CD4-positive, alpha-beta T cell (primary cell): ENCODE results near the gene ARID3A. TPM values are rescaled to one million over a fixed set of nuclear protein-coding genes. Genes with fewer than 3 reads are reported as not detected.

Source experiments
- ATAC-seq: fragments of 200-7000 bp; cut with Tn5 transposase; one replicate; pipeline ENCODE4 v1.10.0; 2022; ENCODE audit warnings: mild to moderate bottlenecking; ENCODE audit not compliant: poor library complexity
- CTCF ChIA-PET: fragments of 350-600 bp; sonication (Branson Sonifier 250); formaldehyde crosslinking; loops from one replicate; lab custom pipeline; 2021; ENCODE audit warnings: antibody characterized with exemption, inconsistent platforms; lab: Charles Lee
- POLR2A ChIA-PET: fragments of 350-600 bp; sonication (Branson Sonifier 250); formaldehyde crosslinking; loops from one replicate; lab custom pipeline; 2021; ENCODE audit warnings: antibody characterized with exemption, inconsistent platforms; lab: Charles Lee
- DNase-seq, 14 experiments: peaks; one replicate each; pipeline ENCODE4 v3.0.0-alpha.2; 2013 to 2020; ENCODE audit warnings: mixed read lengths in 2 of 14
- H3K27ac ChIP-seq, 2 donors: one replicate each; pipeline versions ENCODE4 v1.5.1 to v1.7.0; 2013; ENCODE audit warnings: low read length in 2 of 2, low read depth in 1 of 2, mild to moderate bottlenecking in 1 of 2
- H3K27me3 ChIP-seq, 2 experiments: 1 replicate in 1 of 2; 2 replicates in 1 of 2; pipeline versions ENCODE4 v1.6.1 to v1.7.0; 2013; ENCODE audit warnings: low read length in 2 of 2, control low read depth in 1 of 2, mild to moderate bottlenecking in 1 of 2, moderate library complexity in 1 of 2; ENCODE audit not compliant: insufficient read depth in 2 of 2, control insufficient read depth in 1 of 2
- H3K36me3 ChIP-seq: one replicate; pipeline ENCODE4 v1.6.1; 2013; ENCODE audit warnings: low read length, control low read depth; ENCODE audit not compliant: insufficient read depth
- H3K4me1 ChIP-seq: one replicate; pipeline ENCODE4 v1.6.1; 2013; ENCODE audit warnings: low read length, control low read depth; ENCODE audit not compliant: insufficient read depth
- H3K4me3 ChIP-seq: one replicate; pipeline ENCODE4 v1.5.1; 2013; ENCODE audit warnings: mild to moderate bottlenecking, low read length, moderate library complexity
- H3K9me3 ChIP-seq, 2 experiments: 1 replicate in 1 of 2; 2 replicates in 1 of 2; pipeline versions ENCODE4 v1.6.1 to v1.7.0; 2013; ENCODE audit warnings: low read length in 2 of 2, mild to moderate bottlenecking in 2 of 2, control low read depth in 1 of 2, moderate library complexity in 1 of 2; ENCODE audit not compliant: control insufficient read depth in 1 of 2, insufficient read depth in 1 of 2
- H3K27ac Mint-ChIP-seq: one replicate; pipeline ENCODE4 v1.8.0; 2020; ENCODE audit warnings: mixed read lengths
- H3K27me3 Mint-ChIP-seq: one replicate; pipeline ENCODE4 v1.8.0; 2021; ENCODE audit warnings: mixed read lengths
- H3K36me3 Mint-ChIP-seq: one replicate; pipeline ENCODE4 v1.8.0; 2021; ENCODE audit warnings: low read depth, mixed read lengths
- H3K4me1 Mint-ChIP-seq: one replicate; pipeline ENCODE4 v1.8.0; 2021; ENCODE audit warnings: low read depth, mixed read lengths
- H3K4me3 Mint-ChIP-seq: one replicate; pipeline ENCODE4 v1.8.0; 2020; ENCODE audit warnings: mild to moderate bottlenecking, mixed read lengths
- H3K9me3 Mint-ChIP-seq: one replicate; pipeline ENCODE4 v1.8.0; 2020; ENCODE audit warnings: mixed read lengths
- intact Hi-C, 2 experiments: fragments of 100-400 bp; cut with DNase I in 1 of 2; cut with micrococcal nuclease in 1 of 2; formaldehyde crosslinking; loops; one replicate each; pipeline versions ENCODE4 v1.15.1 to v1.9.0; 2023 to 2025; cut with DNase I, micrococcal nuclease
- total RNA-seq, 174 experiments: library from RNA in 2 of 174; stranded (reverse) in 2 of 174; gene quantifications; one replicate each; pipeline ENCODE4 v1.2.3 and lab custom pipeline; 2021 to 2026
- TF ChIP-seq, protein P1 (sequence below): fragments of 200-600 bp; IDR thresholded peaks from one replicate; pipeline ENCODE4 v1.8.0; 2022; ENCODE audit warnings: antibody characterized with exemption, mild to moderate bottlenecking

ARID3A gene
- total RNA-seq, 2 experiments from 2014 or later, result 3.7 to 4.1 TPM

DNA sequence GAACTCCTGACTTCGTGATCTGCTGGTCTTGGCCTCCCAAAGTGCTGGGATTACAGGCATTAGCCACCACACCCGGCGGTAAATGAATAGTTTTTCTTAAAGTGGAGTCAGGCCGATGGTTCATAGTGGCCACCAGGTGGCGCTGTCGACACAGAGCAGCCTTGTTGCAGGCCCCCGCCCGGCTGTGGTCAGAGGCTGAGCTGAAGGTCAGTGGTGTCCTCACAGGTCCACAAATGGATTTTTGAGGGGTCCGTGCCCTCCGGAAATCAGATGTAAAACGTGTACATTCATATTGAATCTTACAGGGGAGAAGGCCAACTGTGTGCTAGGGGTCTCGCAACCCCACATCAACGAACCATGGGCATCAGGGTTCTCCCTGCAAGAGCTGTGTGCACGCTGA is 44.9 kb downstream of the ARID3A start:
- TF ChIP-seq, protein P1, sequence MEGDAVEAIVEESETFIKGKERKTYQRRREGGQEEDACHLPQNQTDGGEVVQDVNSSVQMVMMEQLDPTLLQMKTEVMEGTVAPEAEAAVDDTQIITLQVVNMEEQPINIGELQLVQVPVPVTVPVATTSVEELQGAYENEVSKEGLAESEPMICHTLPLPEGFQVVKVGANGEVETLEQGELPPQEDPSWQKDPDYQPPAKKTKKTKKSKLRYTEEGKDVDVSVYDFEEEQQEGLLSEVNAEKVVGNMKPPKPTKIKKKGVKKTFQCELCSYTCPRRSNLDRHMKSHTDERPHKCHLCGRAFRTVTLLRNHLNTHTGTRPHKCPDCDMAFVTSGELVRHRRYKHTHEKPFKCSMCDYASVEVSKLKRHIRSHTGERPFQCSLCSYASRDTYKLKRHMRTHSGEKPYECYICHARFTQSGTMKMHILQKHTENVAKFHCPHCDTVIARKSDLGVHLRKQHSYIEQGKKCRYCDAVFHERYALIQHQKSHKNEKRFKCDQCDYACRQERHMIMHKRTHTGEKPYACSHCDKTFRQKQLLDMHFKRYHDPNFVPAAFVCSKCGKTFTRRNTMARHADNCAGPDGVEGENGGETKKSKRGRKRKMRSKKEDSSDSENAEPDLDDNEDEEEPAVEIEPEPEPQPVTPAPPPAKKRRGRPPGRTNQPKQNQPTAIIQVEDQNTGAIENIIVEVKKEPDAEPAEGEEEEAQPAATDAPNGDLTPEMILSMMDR, result peak; percentile 39
- peak in 1 of 14 experiments; percentile 45 for DNase-seq
- CTCF ChIA-PET, result interaction anchor here (0.6 kb wide), 2 partner anchors 14 to 290 kb away, joined by 3 to 4 read pairs; no protein-coding TSS in a partner anchor

DNA sequence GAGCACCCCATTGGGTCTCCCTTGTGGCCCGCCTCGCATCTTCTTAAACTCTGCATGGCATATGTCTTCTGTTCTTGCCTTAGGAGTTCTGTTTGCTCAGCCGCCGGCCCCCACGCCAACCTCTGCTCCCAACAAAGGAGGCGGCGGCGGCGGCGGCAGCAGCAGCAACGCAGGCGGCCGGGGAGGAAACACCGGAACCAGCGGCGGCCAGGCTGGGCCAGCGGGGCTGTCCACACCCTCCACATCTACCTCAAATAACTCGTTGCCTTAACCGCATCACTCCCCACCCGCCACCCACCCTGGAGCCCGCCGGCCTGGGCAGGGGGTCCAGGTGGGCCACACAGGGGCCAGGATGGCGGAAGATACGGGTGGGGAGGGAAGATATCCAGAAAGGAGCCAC is 46.0 kb downstream of the ARID3A start:
- TF ChIP-seq, protein P1, result no peak
- POLR2A ChIA-PET, result interaction anchor here (0.6 kb wide), 1 partner anchor 12 kb away, joined by 3 read pairs; no protein-coding TSS in a partner anchor
- Mint-ChIP-seq H3K4me3 (no peak overlapping the region), H3K9me3 (no peaks in the 10 kb centered on the region), H3K4me1 (no peaks in the 10 kb centered on the region), H3K27me3 (no peaks in the 10 kb centered on the region), H3K27ac (no peak overlapping the region), H3K36me3 (peaks cover 32% of the 10 kb centered on the region)
- H3K4me1 ChIP-seq, result no peaks in the 10 kb centered on the region
- H3K4me3 ChIP-seq, result no peak overlapping the region
- CTCF ChIA-PET, result no interaction called here
- no peaks in the 10 kb centered on the region for H3K27me3 ChIP-seq
- H3K36me3 ChIP-seq, result peaks cover 17% of the 10 kb centered on the region
- intact Hi-C loops, result no loop called here
- no peak for ATAC-seq
- H3K9me3 ChIP-seq, result peaks cover 8 to 21% of the 10 kb centered on the region in 2 experiments
- H3K27ac ChIP-seq, result no peak overlapping the region
- DNase-seq, result no peak

More for the DNA sequence above, 44.9 kb downstream of the ARID3A start:
- no peak overlapping the region for H3K27ac Mint-ChIP-seq
- no peak for ATAC-seq
- POLR2A ChIA-PET, result no interaction called here
- no peak overlapping the region for H3K27ac ChIP-seq
- no peaks in the 10 kb centered on the region for H3K9me3 Mint-ChIP-seq
- no peaks in the 10 kb centered on the region for H3K27me3 ChIP-seq
- peaks cover 32% of the 10 kb centered on the region for H3K36me3 Mint-ChIP-seq
- no peaks in the 10 kb centered on the region for H3K4me1 ChIP-seq
- intact Hi-C loops, result no loop called here
- H3K4me1 Mint-ChIP-seq, result no peaks in the 10 kb centered on the region
- H3K27me3 Mint-ChIP-seq, result no peaks in the 10 kb centered on the region
- peaks cover 8 to 26% of the 10 kb centered on the region in 2 experiments for H3K9me3 ChIP-seq
- no peak overlapping the region for H3K4me3 Mint-ChIP-seq
- peaks cover 17% of the 10 kb centered on the region for H3K36me3 ChIP-seq
- no peak overlapping the region for H3K4me3 ChIP-seq

DNA sequence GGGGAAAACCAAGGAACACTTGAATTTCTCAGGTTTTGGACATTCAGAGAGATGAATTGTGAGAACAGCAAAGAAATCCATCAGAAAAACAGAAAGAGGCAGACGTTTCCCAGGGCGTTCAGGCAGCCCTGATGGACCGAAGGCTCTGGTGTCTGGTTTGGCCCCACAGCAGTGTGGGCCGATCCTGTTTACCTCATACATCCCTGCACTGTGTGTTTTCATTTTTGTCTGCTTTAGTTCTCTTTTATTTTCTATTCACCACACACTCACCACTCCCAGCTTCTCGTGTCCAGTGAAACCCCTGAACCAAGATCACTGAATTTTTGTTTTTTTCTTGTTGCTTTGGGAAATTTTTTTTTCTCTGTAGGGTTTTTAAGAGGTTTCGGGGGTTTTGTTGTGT is 46.4 kb downstream of the ARID3A start:
- no peak for DNase-seq
- TF ChIP-seq, protein P1, result no peak
- Mint-ChIP-seq H3K9me3 (no peaks in the 10 kb centered on the region), H3K27ac (no peak overlapping the region), H3K27me3 (no peaks in the 10 kb centered on the region), H3K4me3 (no peak overlapping the region), H3K36me3 (peaks cover 30% of the 10 kb centered on the region), H3K4me1 (no peaks in the 10 kb centered on the region)
- Histone ChIP-seq H3K27me3 (no peaks in the 10 kb centered on the region), H3K27ac (no peak overlapping the region), H3K36me3 (peaks cover 17% of the 10 kb centered on the region), H3K4me3 (no peak overlapping the region), H3K9me3 (peaks cover 8 to 21% of the 10 kb centered on the region in 2 experiments), H3K4me1 (no peaks in the 10 kb centered on the region)
- ChIA-PET CTCF (interaction anchor here (0.6 kb wide), 1 partner anchor 150 kb away, joined by 3 read pairs; no protein-coding TSS in a partner anchor), POLR2A (no interaction called here)
- no peak for ATAC-seq
- intact Hi-C loops, result no loop called here
